ENCODE measurements around the gene TMIGD2.

GRCh38 chr19:4298810-4299550 lies 3.2 kb downstream of the TMIGD2 start:
- TF ChIP-seq CTCF (IDR thresholded peaks at IDR 0.05) (no peak), EZH2phosphoT487 (IDR thresholded peaks at IDR 0.05) (no peak), EZH2 (IDR thresholded peaks at IDR 0.05) (no peak)

Measured in neural progenitor cell (in vitro differentiated cells).